Memory B cell (primary cell): ENCODE data around the gene PRMT2.
"Not testable (repeated sequence)": the region's sequence is repeated elsewhere in the genome, so short reads cannot be mapped to it uniquely, and the experiment has no call there.

Experiments used
- ATAC-seq: fragments of 150-1000 bp; cut with Tn5 transposase; 2 replicates; pipeline ENCODE4 v1.10.0; 2021; ENCODE audit warnings: low read depth, mild to moderate bottlenecking, moderate library complexity
- DNase-seq, 2 donors: peaks; one replicate each; pipeline ENCODE4 v3.0.0; 2022; ENCODE audit warnings: low spot score in 2 of 2
- H3K27ac Mint-ChIP-seq: one replicate; pipeline ENCODE4 v1.8.0; 2022; ENCODE audit warnings: mild to moderate bottlenecking, moderate library complexity, mixed read lengths
- H3K27me3 Mint-ChIP-seq: one replicate; pipeline ENCODE4 v1.8.0; 2022; ENCODE audit warnings: mixed read lengths
- H3K36me3 Mint-ChIP-seq: one replicate; pipeline ENCODE4 v1.8.0; 2022; ENCODE audit warnings: mild to moderate bottlenecking, mixed read lengths
- H3K4me1 Mint-ChIP-seq: one replicate; pipeline ENCODE4 v1.8.0; 2022; ENCODE audit warnings: mixed read lengths
- H3K4me3 Mint-ChIP-seq: one replicate; pipeline ENCODE4 v1.8.0; 2022; ENCODE audit warnings: mild to moderate bottlenecking, moderate library complexity, mixed read lengths
- H3K9me3 Mint-ChIP-seq: one replicate; pipeline ENCODE4 v1.8.0; 2022; ENCODE audit warnings: mixed read lengths

The PRMT2 gene

DNA sequence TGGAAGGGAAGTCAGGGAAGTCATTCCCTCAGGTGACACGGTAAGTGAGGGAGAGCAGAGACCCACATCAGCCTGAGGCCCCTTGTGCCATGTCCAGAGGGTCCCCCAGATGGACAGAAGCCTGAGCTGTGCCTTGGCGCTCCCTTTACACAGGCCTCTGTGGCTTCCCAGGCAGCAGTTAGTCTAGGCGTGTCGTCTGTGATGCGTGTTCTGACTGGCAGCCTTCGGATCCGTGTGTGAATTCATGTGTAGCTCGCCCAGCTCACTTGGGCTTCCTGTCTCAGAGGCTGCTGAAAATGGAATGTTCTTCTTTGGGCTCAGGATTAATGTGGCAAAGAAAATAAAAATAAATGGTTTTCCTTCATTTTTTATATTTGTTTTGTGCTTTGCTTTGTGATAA is 28.3 kb downstream of the PRMT2 start:
- peaks cover 5% of the 10 kb centered on the region for H3K27me3 Mint-ChIP-seq
- H3K27ac Mint-ChIP-seq = no peak overlapping the region
- peaks cover 21% of the 10 kb centered on the region for H3K36me3 Mint-ChIP-seq
- peaks cover 4% of the 10 kb centered on the region for H3K4me1 Mint-ChIP-seq
- ATAC-seq = no peak
- no peak overlapping the region for H3K4me3 Mint-ChIP-seq
- DNase-seq = no peak
- H3K9me3 Mint-ChIP-seq = peaks cover 1% of the 10 kb centered on the region

- Mint-ChIP-seq H3K9me3 (no peaks in the 10 kb centered on the region), H3K4me1 (peaks cover 4% of the 10 kb centered on the region), H3K27ac (no peak overlapping the region), H3K27me3 (peaks cover 5% of the 10 kb centered on the region), H3K4me3 (no peak overlapping the region), H3K36me3 (peaks cover 16% of the 10 kb centered on the region)
- ATAC-seq = no peak
- DNase-seq = no peak
These were observed 29.0 kb downstream of the PRMT2 start for GRCh38 chr21:46664316-46664995.

- H3K9me3 Mint-ChIP-seq = no peaks in the 10 kb centered on the region
- no peak overlapping the region for H3K4me3 Mint-ChIP-seq
- ATAC-seq (no peak), DNase-seq (no peak)
- H3K27ac Mint-ChIP-seq = no peak overlapping the region
- peaks cover 4% of the 10 kb centered on the region for H3K4me1 Mint-ChIP-seq
- H3K36me3 Mint-ChIP-seq = peaks cover 16% of the 10 kb centered on the region
- H3K27me3 Mint-ChIP-seq = peaks cover 8% of the 10 kb centered on the region
These were observed 30.1 kb downstream of the PRMT2 start for GRCh38 chr21:46665566-46665965.

- Mint-ChIP-seq H3K4me1 (peaks cover 4% of the 10 kb centered on the region), H3K4me3 (peak overlapping the region; percentile 32), H3K27me3 (peaks cover 10% of the 10 kb centered on the region), H3K9me3 (no peaks in the 10 kb centered on the region), H3K36me3 (peaks cover 16% of the 10 kb centered on the region), H3K27ac (no peak overlapping the region)
- no peak for DNase-seq
- ATAC-seq = no peak
These were observed 31.7 kb downstream of the PRMT2 start for GRCh38 chr21:46666941-46667740.

DNA sequence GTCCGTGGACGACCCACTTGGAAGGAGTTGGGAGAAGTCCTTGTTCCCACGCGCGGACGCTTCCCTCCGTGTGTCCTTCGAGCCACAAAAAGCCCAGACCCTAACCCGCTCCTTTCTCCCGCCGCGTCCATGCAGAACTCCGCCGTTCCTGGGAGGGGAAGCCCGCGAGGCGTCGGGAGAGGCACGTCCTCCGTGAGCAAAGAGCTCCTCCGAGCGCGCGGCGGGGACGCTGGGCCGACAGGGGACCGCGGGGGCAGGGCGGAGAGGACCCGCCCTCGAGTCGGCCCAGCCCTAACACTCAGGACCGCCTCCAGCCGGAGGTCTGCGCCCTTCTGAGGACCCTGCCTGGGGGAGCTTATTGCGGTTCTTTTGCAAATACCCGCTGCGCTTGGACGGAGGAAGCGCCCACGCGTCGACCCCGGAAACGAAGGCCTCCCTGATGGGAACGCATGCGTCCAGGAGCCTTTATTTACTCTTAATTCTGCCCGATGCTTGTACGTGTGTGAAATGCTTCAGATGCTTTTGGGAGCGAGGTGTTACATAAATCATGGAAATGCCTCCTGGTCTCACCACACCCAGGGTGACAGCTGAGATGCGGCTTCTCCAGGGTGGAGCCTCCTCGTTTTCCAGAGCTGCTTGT is 32.4 kb downstream of the PRMT2 start:
- H3K4me3 Mint-ChIP-seq = peak overlapping the region; percentile 69
- no peak for DNase-seq
- peaks cover 10% of the 10 kb centered on the region for H3K27me3 Mint-ChIP-seq
- no peak for ATAC-seq
- peaks cover 4% of the 10 kb centered on the region for H3K4me1 Mint-ChIP-seq
- H3K9me3 Mint-ChIP-seq = no peaks in the 10 kb centered on the region
- no peak overlapping the region for H3K27ac Mint-ChIP-seq
- peaks cover 16% of the 10 kb centered on the region for H3K36me3 Mint-ChIP-seq

DNA sequence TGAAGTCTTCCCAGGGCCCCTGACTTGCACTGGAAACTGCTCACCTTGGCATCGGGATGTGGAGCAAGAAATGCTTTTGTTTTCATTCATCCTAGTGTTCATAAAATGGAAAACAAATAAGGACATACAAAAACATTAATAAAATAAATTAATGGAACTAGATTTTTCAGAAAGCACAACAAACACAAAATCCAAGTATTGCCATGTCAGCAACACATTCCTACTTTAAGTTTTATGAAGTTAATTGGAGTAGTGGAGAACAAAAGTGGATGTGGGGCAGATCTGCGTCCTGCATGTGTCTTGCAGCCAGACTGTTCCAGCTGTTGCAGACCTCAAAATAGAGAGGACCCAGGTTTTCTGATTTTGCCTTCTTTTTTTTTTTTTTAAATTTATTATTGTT is 32.9 kb downstream of the PRMT2 start:
- DNase-seq = no peak
- ATAC-seq = no peak
- Mint-ChIP-seq H3K4me1 (peaks cover 4% of the 10 kb centered on the region), H3K27me3 (peaks cover 10% of the 10 kb centered on the region), H3K27ac (no peak overlapping the region), H3K9me3 (no peaks in the 10 kb centered on the region), H3K4me3 (peak overlapping the region; percentile 69), H3K36me3 (peaks cover 14% of the 10 kb centered on the region)

DNA sequence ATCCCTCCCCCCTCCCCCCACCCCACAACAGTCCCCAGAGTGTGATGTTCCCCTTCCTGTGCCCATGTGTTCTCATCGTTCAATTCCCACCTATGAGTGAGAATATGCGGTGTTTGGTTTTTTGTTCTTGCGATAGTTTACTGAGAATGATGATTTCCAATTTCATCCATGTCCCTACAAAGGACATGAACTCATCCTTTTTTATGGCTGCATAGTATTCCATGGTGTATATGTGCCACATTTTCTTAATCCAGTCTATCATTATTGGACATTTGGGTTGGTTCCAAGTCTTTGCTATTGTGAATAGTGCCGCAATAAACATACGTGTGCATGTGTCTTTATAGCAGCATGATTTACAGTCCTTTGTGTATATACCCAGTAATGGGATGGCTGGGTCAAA is 33.4 kb downstream of the PRMT2 start:
- not testable (repeated sequence) for ATAC-seq, H3K9me3 Mint-ChIP-seq, H3K4me3 Mint-ChIP-seq, DNase-seq, H3K4me1 Mint-ChIP-seq, H3K27ac Mint-ChIP-seq
- Mint-ChIP-seq H3K36me3 (peaks cover 12% of the 10 kb centered on the region), H3K27me3 (peaks cover 10% of the 10 kb centered on the region)

DNA sequence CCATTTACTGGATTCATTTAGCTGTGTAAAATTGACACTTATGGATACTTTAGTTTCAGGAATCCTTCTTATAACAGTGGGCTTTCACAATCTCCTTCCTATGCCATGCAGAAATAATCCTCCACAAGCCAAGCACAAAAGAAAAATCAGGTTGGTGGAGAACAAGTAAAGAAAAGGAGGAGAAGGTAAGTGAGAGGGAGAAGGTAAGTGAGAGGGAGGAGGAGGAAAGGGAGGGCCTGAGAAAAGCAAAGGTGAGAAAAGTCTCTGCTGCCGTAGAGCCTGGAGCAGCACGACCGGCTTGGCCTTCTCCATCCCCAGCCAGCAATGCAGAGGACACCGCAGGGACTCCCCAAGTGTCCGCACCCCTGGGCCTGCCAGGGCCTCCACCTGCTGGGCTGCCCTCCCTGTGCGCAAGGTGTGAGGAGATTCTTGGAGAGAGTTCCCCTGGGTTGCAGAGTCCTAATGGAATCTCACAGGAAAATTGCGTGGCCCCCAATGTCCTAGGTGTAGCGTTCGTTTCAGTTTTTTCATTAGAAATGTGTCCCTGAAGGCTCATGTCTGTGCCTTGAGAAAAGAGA is 39.0 kb downstream of the PRMT2 start:
- DNase-seq = no peak
- Mint-ChIP-seq H3K27me3 (peaks cover 8% of the 10 kb centered on the region), H3K36me3 (no peaks in the 10 kb centered on the region), H3K27ac (no peak overlapping the region), H3K4me3 (no peak overlapping the region), H3K4me1 (no peaks in the 10 kb centered on the region), H3K9me3 (no peaks in the 10 kb centered on the region)
- no peak for ATAC-seq

DNA sequence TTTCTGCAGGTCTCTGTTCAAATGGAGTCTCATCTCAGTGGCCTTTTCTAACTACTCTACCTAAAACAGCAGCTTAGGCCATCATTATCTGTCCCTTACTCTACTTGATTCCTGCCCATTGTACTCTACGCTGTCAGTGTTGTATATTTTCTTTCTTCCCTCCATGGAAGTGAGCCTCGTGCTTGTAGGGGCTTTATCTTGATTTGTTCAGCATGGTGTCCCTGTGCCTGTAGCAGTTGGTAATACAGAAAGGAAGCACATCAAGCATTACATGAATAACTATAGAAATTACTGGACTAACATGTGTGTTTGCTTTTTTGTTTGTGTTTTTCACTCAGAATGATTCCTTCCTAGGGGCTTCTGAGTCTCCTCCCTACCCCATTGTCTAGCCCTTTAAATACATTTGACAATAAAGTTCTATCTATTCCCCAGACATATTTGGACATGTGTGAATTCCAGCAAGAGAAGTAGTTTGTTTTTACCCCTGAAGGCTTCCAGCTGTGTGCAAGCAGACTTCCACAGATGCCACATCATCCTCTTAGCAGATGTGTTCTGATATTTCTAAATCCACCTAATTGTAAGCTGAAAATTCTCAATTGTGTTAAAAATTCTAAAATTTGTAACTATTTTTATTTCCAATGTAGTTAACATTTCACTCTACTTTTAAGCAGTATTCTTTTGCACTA is 40.3 kb downstream of the PRMT2 start:
- DNase-seq (no peak), ATAC-seq (no peak)
- Mint-ChIP-seq H3K4me3 (no peak overlapping the region), H3K4me1 (no peaks in the 10 kb centered on the region), H3K27me3 (peaks cover 11% of the 10 kb centered on the region), H3K9me3 (no peaks in the 10 kb centered on the region), H3K27ac (no peak overlapping the region), H3K36me3 (no peaks in the 10 kb centered on the region)

DNA sequence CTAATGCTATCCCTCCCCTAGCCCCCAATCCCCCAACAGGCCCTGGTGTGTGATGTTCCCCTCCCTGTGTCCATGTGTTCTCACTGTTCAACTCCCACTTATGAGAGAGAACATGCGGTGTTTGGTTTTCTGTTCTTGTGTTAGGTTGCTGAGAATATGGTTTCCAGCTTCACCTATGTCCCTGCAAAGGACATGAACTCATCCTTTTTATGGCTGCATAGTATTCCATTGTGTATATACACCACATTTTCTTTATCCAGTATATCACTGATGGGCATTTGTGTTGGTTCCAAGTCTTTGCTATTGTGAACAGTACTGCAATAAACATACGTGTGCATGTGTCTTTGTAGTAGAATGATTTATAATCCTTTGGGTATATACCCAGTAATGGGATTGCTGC is 41.1 kb downstream of the PRMT2 start:
- not testable (repeated sequence) for H3K4me1 Mint-ChIP-seq, H3K4me3 Mint-ChIP-seq, H3K27ac Mint-ChIP-seq, DNase-seq, H3K9me3 Mint-ChIP-seq, H3K36me3 Mint-ChIP-seq, ATAC-seq
- peaks cover 10% of the 10 kb centered on the region for H3K27me3 Mint-ChIP-seq

- H3K27ac Mint-ChIP-seq, H3K4me3 Mint-ChIP-seq, H3K4me1 Mint-ChIP-seq, H3K9me3 Mint-ChIP-seq, H3K27me3 Mint-ChIP-seq, ATAC-seq, DNase-seq, H3K36me3 Mint-ChIP-seq: not testable (repeated sequence)
These were observed 46.1 kb downstream of the PRMT2 start for GRCh38 chr21:46681593-46681992.

GRCh38 chr21:46698652-46699051 is 63.2 kb downstream of the PRMT2 start:
- not testable (repeated sequence) for H3K9me3 Mint-ChIP-seq, DNase-seq, H3K36me3 Mint-ChIP-seq, H3K4me1 Mint-ChIP-seq, H3K4me3 Mint-ChIP-seq, ATAC-seq, H3K27me3 Mint-ChIP-seq, H3K27ac Mint-ChIP-seq

GRCh38 chr21:46699104-46699503 is 63.6 kb downstream of the PRMT2 start:
- not testable (repeated sequence) for H3K27me3 Mint-ChIP-seq, H3K4me1 Mint-ChIP-seq, H3K4me3 Mint-ChIP-seq, H3K9me3 Mint-ChIP-seq, ATAC-seq, H3K27ac Mint-ChIP-seq, H3K36me3 Mint-ChIP-seq, DNase-seq
